Prostate gland (tissue), 2 donors: ENCODE measurements around the gene ANGPT4. TPM values are rescaled to one million over a fixed set of nuclear protein-coding genes. Genes with fewer than 3 reads are reported as not detected.

Source experiments
- DNase-seq: peaks from one replicate; pipeline ENCODE4 v3.0.0-alpha.2; 2019; ENCODE audit warnings: low spot score
- H3K27ac ChIP-seq, 2 donors: fragments of 200-600 bp; sonication (generic); 2 replicates each; pipeline ENCODE4 v1.5.1; 2017 to 2019
- H3K27me3 ChIP-seq: fragments of 200-600 bp; sonication (generic); replicated peaks from 2 replicates; pipeline ENCODE4 v1.5.1; 2019; ENCODE audit not compliant: insufficient read depth
- H3K36me3 ChIP-seq, 2 donors: fragments of 200-600 bp; sonication (generic); 1 replicate in 1 of 2; 2 replicates in 1 of 2; pipeline versions ENCODE4 v1.5.1 to v1.8.1; 2017 to 2019
- H3K4me1 ChIP-seq: fragments of 200-600 bp; sonication (generic); replicated peaks from 2 replicates; pipeline ENCODE4 v1.5.1; 2019
- H3K4me3 ChIP-seq, 2 donors: fragments of 200-600 bp; sonication (generic); 2 replicates each; pipeline ENCODE4 v1.5.1; 2017 to 2019
- H3K9me3 ChIP-seq: fragments of 200-600 bp; sonication (generic); 2 replicates; pipeline ENCODE4 v1.5.1; 2017
- CTCF ChIP-seq, 4 experiments: fragments of 200-600 bp in 2 of 4; fragments of 450-650 bp in 2 of 4; sonication (generic) in 2 of 4; IDR thresholded peaks; 1 replicate in 3 of 4; 2 replicates in 1 of 4; pipeline ENCODE4 v1.5.1; 2016 to 2019; ENCODE audit warnings: antibody characterized with exemption in 4 of 4, mild to moderate bottlenecking in 2 of 4, moderate library complexity in 2 of 4
- POLR2A ChIP-seq: fragments of 450-650 bp; IDR thresholded peaks from one replicate; pipeline ENCODE4 v1.6.1; 2016; ENCODE audit warnings: antibody characterized with exemption, mild to moderate bottlenecking
- POLR2AphosphoS5 ChIP-seq: sonication (generic); formaldehyde crosslinking; IDR thresholded peaks from one replicate; pipeline ENCODE4 v1.6.1; 2017; ENCODE audit warnings: antibody characterized with exemption
- WGBS: methylation state at CpG from one replicate; pipeline ENCODE4 v1.1.5; 2018; 5-methylcytosine and 5-hydroxymethylcytosine counted together
- intact Hi-C: fragments of 100-400 bp; cut with DNase I; formaldehyde crosslinking; loops from one replicate; pipeline ENCODE4 v1.14.2; 2022
- total RNA-seq, 2 donors: library from RNA; depleted of rRNA; stranded (reverse); fragments of >200 nt; gene quantifications; one replicate each; pipeline ENCODE4 v1.1.0, GENCODE V29; 2016

ANGPT4 gene
- total RNA-seq, 2 donors from 2014 or later, result 0.27 to 1.2 TPM

- peak; percentile 56 for DNase-seq
- H3K27ac ChIP-seq, result no peak overlapping the region
- H3K27me3 ChIP-seq, result peaks cover 3% of the 10 kb centered on the region
- intact Hi-C loops, result loop anchor here (1.0 kb wide), 1 partner anchor 140 kb away; no protein-coding TSS in a partner anchor
- no peak overlapping the region for H3K4me3 ChIP-seq
- H3K9me3 ChIP-seq, result no peaks in the 10 kb centered on the region
- 13% methylated on average over 13 of the region's 13 CpGs for WGBS
- H3K36me3 ChIP-seq, result no peaks in the 10 kb centered on the region
- no peaks in the 10 kb centered on the region for H3K4me1 ChIP-seq
- TF ChIP-seq CTCF (IDR thresholded peaks at IDR 0.05) (peak; percentile 90 to 96 (median 96)), POLR2A (no peak), POLR2AphosphoS5 (peak; percentile 46)
Observed at GRCh38 chr20:956330-956951, 40.3 kb upstream of the ANGPT4 start.

- H3K9me3 ChIP-seq, result no peaks in the 10 kb centered on the region
- no peaks in the 10 kb centered on the region for H3K36me3 ChIP-seq
- TF ChIP-seq POLR2AphosphoS5 (no peak), CTCF (IDR thresholded peaks at IDR 0.05) (no peak), POLR2A (no peak)
- no peak overlapping the region for H3K27ac ChIP-seq
- DNase-seq, result no peak
- H3K27me3 ChIP-seq, result peaks cover 3% of the 10 kb centered on the region
- WGBS, result 86% methylated on average over 7 of the region's 7 CpGs
- intact Hi-C loops, result loop anchor here (1.0 kb wide), 1 partner anchor 139 kb away; no protein-coding TSS in a partner anchor
- H3K4me1 ChIP-seq, result no peaks in the 10 kb centered on the region
- no peak overlapping the region for H3K4me3 ChIP-seq
Observed at GRCh38 chr20:955656-956055, 39.5 kb upstream of the ANGPT4 start.

GRCh38 chr20:955111-955510, 39.0 kb upstream of the ANGPT4 start:
- intact Hi-C loops, result no loop called here
- DNase-seq, result no peak
- no peak overlapping the region for H3K27ac ChIP-seq
- 51% methylated on average over 3 of the region's 3 CpGs for WGBS
- H3K27me3 ChIP-seq, result peaks cover 3% of the 10 kb centered on the region
- TF ChIP-seq POLR2AphosphoS5, result no peak
- TF ChIP-seq POLR2A, result no peak
- no peak for TF ChIP-seq CTCF (IDR thresholded peaks at IDR 0.05)
- H3K4me3 ChIP-seq, result no peak overlapping the region
- no peaks in the 10 kb centered on the region for H3K36me3 ChIP-seq
- H3K9me3 ChIP-seq, result no peaks in the 10 kb centered on the region
- no peaks in the 10 kb centered on the region for H3K4me1 ChIP-seq

GRCh38 chr20:953742-954141, 37.6 kb upstream of the ANGPT4 start:
- no peak overlapping the region for H3K27ac ChIP-seq
- DNase-seq, result no peak
- H3K4me1 ChIP-seq, result no peaks in the 10 kb centered on the region
- TF ChIP-seq POLR2A (no peak), CTCF (IDR thresholded peaks at IDR 0.05) (peak in 2 of 4 experiments; percentile 15 to 43), POLR2AphosphoS5 (no peak)
- no peaks in the 10 kb centered on the region for H3K36me3 ChIP-seq
- no peaks in the 10 kb centered on the region for H3K9me3 ChIP-seq
- no peak overlapping the region for H3K4me3 ChIP-seq
- intact Hi-C loops, result no loop called here
- peaks cover 3% of the 10 kb centered on the region for H3K27me3 ChIP-seq
- 12% methylated on average over 11 of the region's 11 CpGs for WGBS

- Histone ChIP-seq H3K27ac (no peak overlapping the region), H3K4me1 (no peaks in the 10 kb centered on the region), H3K4me3 (no peak overlapping the region), H3K36me3 (no peaks in the 10 kb centered on the region), H3K9me3 (no peaks in the 10 kb centered on the region), H3K27me3 (no peaks in the 10 kb centered on the region)
- intact Hi-C loops, result no loop called here
- TF ChIP-seq CTCF (IDR thresholded peaks at IDR 0.05), result no peak
- no peak for TF ChIP-seq POLR2AphosphoS5
- TF ChIP-seq POLR2A, result no peak
- 79% methylated on average over 8 of the region's 8 CpGs for WGBS
- DNase-seq, result no peak
Observed at GRCh38 chr20:952196-952795, 36.2 kb upstream of the ANGPT4 start.
